NB4 (cell line): ENCODE results near the gene DNAJB1.

Experiments
- DNase-seq: peaks from one replicate; pipeline ENCODE4 v3.0.0; 2010; ENCODE audit warnings: low read depth
- H3K4me3 ChIP-seq: one replicate; pipeline ENCODE4 v1.5.1; 2011; ENCODE audit warnings: mild to moderate bottlenecking, low read depth, low read length, moderate library complexity
- MAX ChIP-seq: IDR thresholded peaks from 2 replicates; pipeline ENCODE4 v1.6.1; 2011; ENCODE audit warnings: low read depth, low read length
- MYC ChIP-seq: IDR thresholded peaks from 2 replicates; pipeline ENCODE4 v1.6.1; 2011; ENCODE audit warnings: low read depth, low read length
- POLR2A ChIP-seq: IDR thresholded peaks from 2 replicates; pipeline ENCODE4 v1.6.1; 2011; ENCODE audit warnings: mild to moderate bottlenecking; ENCODE audit not compliant: insufficient read length; ENCODE audit errors: extremely low read depth
- TF ChIP-seq, protein P1 (sequence below): IDR thresholded peaks from one replicate; pipeline ENCODE4 v1.5.1; 2012; ENCODE audit warnings: low read depth, low read length

DNAJB1 gene

GRCh38 chr19:14473073-14473977 is 44.9 kb downstream of the DNAJB1 start:
- no peak overlapping the region for H3K4me3 ChIP-seq

DNA sequence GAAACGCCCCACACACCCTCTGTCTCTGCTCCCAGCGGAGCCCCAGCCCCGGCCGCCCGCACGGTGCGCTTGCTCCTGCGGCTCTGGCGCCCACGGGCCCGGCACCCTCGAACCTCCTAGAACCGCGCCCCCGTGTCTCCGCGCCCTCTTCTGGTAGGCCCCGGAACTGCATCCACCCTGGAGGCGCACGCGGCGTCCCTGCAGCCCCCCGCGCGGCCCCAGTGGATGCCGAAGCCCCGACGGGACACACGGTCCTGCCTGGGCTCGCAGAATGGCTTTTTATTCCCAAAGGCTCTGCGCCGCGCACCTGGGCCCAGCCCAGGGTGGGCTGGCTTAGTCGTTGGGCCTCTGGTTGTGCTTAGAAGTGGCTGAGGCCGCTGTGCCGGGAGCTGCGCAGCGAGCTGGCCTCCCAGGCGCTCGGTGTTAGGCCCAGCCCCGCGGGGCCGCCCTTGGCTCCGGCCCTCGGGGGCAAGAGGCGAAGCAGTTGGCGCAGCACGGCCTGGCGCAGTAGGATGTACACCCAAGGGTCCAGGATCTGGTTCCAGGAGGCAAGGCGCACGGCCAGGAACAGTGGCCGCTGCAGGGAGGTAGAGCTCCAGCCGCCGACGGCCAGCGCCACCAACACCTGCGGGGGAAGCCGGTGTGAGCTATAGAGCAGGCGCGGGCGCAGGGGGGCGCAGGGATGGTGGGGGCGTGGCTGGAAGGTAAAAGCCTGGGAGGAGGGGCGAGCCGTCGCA is 45.8 kb downstream of the DNAJB1 start:
- no peak overlapping the region for H3K4me3 ChIP-seq
- peak; percentile 92 for DNase-seq
- peak; percentile 30; the same call in 1 of the 2 replicates for TF ChIP-seq MYC
- TF ChIP-seq, protein P1, sequence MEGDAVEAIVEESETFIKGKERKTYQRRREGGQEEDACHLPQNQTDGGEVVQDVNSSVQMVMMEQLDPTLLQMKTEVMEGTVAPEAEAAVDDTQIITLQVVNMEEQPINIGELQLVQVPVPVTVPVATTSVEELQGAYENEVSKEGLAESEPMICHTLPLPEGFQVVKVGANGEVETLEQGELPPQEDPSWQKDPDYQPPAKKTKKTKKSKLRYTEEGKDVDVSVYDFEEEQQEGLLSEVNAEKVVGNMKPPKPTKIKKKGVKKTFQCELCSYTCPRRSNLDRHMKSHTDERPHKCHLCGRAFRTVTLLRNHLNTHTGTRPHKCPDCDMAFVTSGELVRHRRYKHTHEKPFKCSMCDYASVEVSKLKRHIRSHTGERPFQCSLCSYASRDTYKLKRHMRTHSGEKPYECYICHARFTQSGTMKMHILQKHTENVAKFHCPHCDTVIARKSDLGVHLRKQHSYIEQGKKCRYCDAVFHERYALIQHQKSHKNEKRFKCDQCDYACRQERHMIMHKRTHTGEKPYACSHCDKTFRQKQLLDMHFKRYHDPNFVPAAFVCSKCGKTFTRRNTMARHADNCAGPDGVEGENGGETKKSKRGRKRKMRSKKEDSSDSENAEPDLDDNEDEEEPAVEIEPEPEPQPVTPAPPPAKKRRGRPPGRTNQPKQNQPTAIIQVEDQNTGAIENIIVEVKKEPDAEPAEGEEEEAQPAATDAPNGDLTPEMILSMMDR: peak; percentile 70
- TF ChIP-seq MAX: peak; percentile 28; the same call in 1 of the 2 replicates
- no peak for TF ChIP-seq POLR2A

More at GRCh38 chr19:14473073-14473977, 44.9 kb downstream of the DNAJB1 start:
- DNase-seq: no peak
- TF ChIP-seq, protein P1: no peak
- TF ChIP-seq POLR2A (no peak), MYC (no peak), MAX (no peak)

DNA sequence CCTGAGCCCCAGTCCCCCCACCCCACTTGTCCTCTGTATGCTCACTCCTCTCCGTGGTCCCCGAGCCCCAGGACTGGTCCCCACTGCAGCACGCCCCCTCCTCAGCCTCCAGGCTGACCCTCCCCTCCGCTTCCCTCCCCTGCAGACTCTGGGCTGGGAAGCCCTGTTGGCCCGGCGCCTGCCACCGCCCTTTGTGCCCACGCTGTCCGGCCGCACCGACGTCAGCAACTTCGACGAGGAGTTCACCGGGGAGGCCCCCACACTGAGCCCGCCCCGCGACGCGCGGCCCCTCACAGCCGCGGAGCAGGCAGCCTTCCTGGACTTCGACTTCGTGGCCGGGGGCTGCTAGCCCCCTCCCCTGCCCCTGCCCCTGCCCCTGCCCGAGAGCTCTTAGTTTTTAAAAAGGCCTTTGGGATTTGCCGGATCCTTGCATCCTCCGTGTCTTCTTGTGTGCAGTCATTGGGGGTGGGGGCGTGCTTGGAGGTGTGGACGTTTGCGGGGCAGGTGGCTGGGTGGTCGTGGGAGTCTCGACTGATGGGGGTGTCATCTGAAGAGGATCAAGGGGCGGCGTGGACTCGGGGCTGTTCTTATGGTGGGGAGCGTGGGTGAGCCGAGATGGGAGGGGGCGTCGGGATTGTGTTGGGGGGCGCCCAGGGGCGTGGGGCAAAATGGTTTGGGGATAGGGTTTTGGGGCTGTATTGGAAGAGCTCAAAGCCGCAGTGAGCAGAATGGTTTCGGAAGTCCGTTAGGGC is 46.6 kb downstream of the DNAJB1 start:
- H3K4me3 ChIP-seq: no peak overlapping the region
- DNase-seq: peak; percentile 57
- TF ChIP-seq POLR2A (no peak), MAX (no peak), MYC (no peak)
- TF ChIP-seq, protein P1: no peak

GRCh38 chr19:14470031-14470876 is 47.9 kb downstream of the DNAJB1 start:
- TF ChIP-seq POLR2A: no peak
- no peak for TF ChIP-seq MAX
- TF ChIP-seq MYC: no peak
- TF ChIP-seq, protein P1: no peak
- DNase-seq: no peak
- H3K4me3 ChIP-seq: no peak overlapping the region
